Mesenchymal stem cell (in vitro differentiated cells and primary cell): ENCODE measurements around the gene ERC2.

Source experiments
- DNase-seq: peaks from one replicate; pipeline ENCODE4 v3.0.0-alpha.2; 2013
- H2AFZ ChIP-seq: one replicate; pipeline ENCODE4 v1.6.1; 2013; ENCODE audit warnings: low read depth, mild to moderate bottlenecking, control low read depth, inconsistent platforms, low read length, moderate library complexity
- H2AK5ac ChIP-seq: 2 replicates; pipeline ENCODE4 v1.6.1; 2013; ENCODE audit warnings: low read length, moderate library complexity, mild to moderate bottlenecking, inconsistent platforms; ENCODE audit not compliant: severe bottlenecking
- H2BK120ac ChIP-seq: one replicate; pipeline ENCODE4 v1.6.1; 2013; ENCODE audit warnings: low read depth, mild to moderate bottlenecking, inconsistent platforms, low read length, moderate library complexity
- H2BK12ac ChIP-seq, 2 experiments: one replicate each; pipeline ENCODE4 v1.6.1; 2013; ENCODE audit warnings: inconsistent platforms in 2 of 2, low read length in 2 of 2, mild to moderate bottlenecking in 2 of 2, moderate library complexity in 2 of 2, control low read depth in 1 of 2
- H2BK15ac ChIP-seq: one replicate; pipeline ENCODE4 v1.6.1; 2013; ENCODE audit warnings: mild to moderate bottlenecking, low read depth, inconsistent platforms; ENCODE audit not compliant: poor library complexity, severe bottlenecking
- H2BK5ac ChIP-seq: 2 replicates; pipeline ENCODE4 v1.6.1; 2013; ENCODE audit warnings: low read depth, mild to moderate bottlenecking, low read length, control low read depth, inconsistent platforms; ENCODE audit not compliant: poor library complexity, severe bottlenecking
- H3K14ac ChIP-seq, 2 experiments: one replicate each; pipeline ENCODE4 v1.6.1; 2013; ENCODE audit warnings: inconsistent platforms in 2 of 2, low read length in 2 of 2, control low read depth in 1 of 2, mild to moderate bottlenecking in 1 of 2, moderate library complexity in 1 of 2
- H3K18ac ChIP-seq, 2 experiments: one replicate each; pipeline ENCODE4 v1.6.1; 2013; ENCODE audit warnings: inconsistent platforms in 2 of 2, low read length in 2 of 2, control low read depth in 1 of 2, low read depth in 1 of 2, mild to moderate bottlenecking in 1 of 2
- H3K23ac ChIP-seq, 2 experiments: one replicate each; pipeline ENCODE4 v1.6.1; 2013; ENCODE audit warnings: inconsistent platforms in 2 of 2, low read length in 2 of 2, mild to moderate bottlenecking in 2 of 2, moderate library complexity in 2 of 2, control low read depth in 1 of 2
- H3K27ac ChIP-seq: 2 replicates; pipeline ENCODE4 v1.5.1; 2013; ENCODE audit warnings: mild to moderate bottlenecking, moderate library complexity, low read length, control low read depth, inconsistent platforms; ENCODE audit not compliant: poor library complexity, severe bottlenecking
- H3K27me3 ChIP-seq, 2 experiments: 2 replicates each; pipeline versions ENCODE4 v1.6.1 to v1.7.0; 2013; ENCODE audit warnings: low read length in 2 of 2, mild to moderate bottlenecking in 2 of 2, moderate library complexity in 2 of 2, control low read depth in 1 of 2, inconsistent platforms in 1 of 2; ENCODE audit not compliant: control insufficient read depth in 1 of 2, insufficient read depth in 1 of 2
- H3K36me3 ChIP-seq, 2 experiments: 2 replicates each; pipeline versions ENCODE4 v1.6.1 to v1.7.0; 2013; ENCODE audit warnings: low read length in 2 of 2, control low read depth in 1 of 2, inconsistent platforms in 1 of 2, low read depth in 1 of 2, mild to moderate bottlenecking in 1 of 2; ENCODE audit not compliant: insufficient read depth in 2 of 2, control insufficient read depth in 1 of 2
- H3K4ac ChIP-seq, 2 experiments: one replicate each; pipeline ENCODE4 v1.6.1; 2013; ENCODE audit warnings: inconsistent platforms in 2 of 2, low read length in 2 of 2, mild to moderate bottlenecking in 2 of 2, moderate library complexity in 2 of 2, control low read depth in 1 of 2, low read depth in 1 of 2
- H3K4me1 ChIP-seq: 2 replicates; pipeline ENCODE4 v1.6.1; 2013; ENCODE audit warnings: low read depth, low read length, control low read depth; ENCODE audit not compliant: control insufficient read depth, insufficient read depth
- H3K4me2 ChIP-seq: 2 replicates; pipeline ENCODE4 v1.6.1; 2013; ENCODE audit warnings: low read length, mild to moderate bottlenecking, inconsistent platforms; ENCODE audit not compliant: poor library complexity, severe bottlenecking
- H3K4me3 ChIP-seq, 2 experiments: 2 replicates each; pipeline versions ENCODE4 v1.5.1 to v1.7.0; 2013; ENCODE audit warnings: low read length in 2 of 2, mild to moderate bottlenecking in 2 of 2, control low read depth in 1 of 2, low read depth in 1 of 2; ENCODE audit not compliant: insufficient read depth in 1 of 2
- H3K79me1 ChIP-seq: replicated peaks from 2 replicates; pipeline ENCODE4 v1.6.1; 2013; ENCODE audit warnings: mild to moderate bottlenecking, control low read depth, low read length, inconsistent platforms; ENCODE audit not compliant: poor library complexity, severe bottlenecking
- H3K9ac ChIP-seq: 2 replicates; pipeline ENCODE4 v1.7.0; 2013; ENCODE audit warnings: mild to moderate bottlenecking, low read length, moderate library complexity
- H3K9me3 ChIP-seq: 2 replicates; pipeline ENCODE4 v1.7.0; 2013; ENCODE audit warnings: mild to moderate bottlenecking, low read length; ENCODE audit not compliant: control insufficient read depth
- H4K8ac ChIP-seq: one replicate; pipeline ENCODE4 v1.6.1; 2013; ENCODE audit warnings: inconsistent platforms, mild to moderate bottlenecking, low read length, moderate library complexity
- H4K91ac ChIP-seq: one replicate; pipeline ENCODE4 v1.6.1; 2013; ENCODE audit warnings: mild to moderate bottlenecking, low read length, inconsistent platforms
- WGBS: methylation state at CpG from one replicate; pipeline ENCODE4 v1.1.7; 2013; ENCODE audit warnings: mixed read lengths; 5-methylcytosine and 5-hydroxymethylcytosine counted together

Gene ERC2

GRCh38 chr3:55805169-55805568, 663.1 kb downstream of the ERC2 start:
- Histone ChIP-seq H3K27ac (no peak overlapping the region), H2AK5ac (no peak overlapping the region), H3K18ac (no peak overlapping the region), H3K4me1 (no peaks in the 10 kb centered on the region), H2BK12ac (peak overlapping the region in 1 of 2 experiments; percentile 45), H3K36me3 (no peaks in the 10 kb centered on the region), H3K9ac (no peak overlapping the region), H4K91ac (no peak overlapping the region), H3K4me2 (no peak overlapping the region), H2AFZ (no peak overlapping the region), H2BK15ac (no peak overlapping the region), H3K4ac (no peak overlapping the region), H3K14ac (no peak overlapping the region), H3K4me3 (no peak overlapping the region), H3K79me1 (no peaks in the 10 kb centered on the region), H3K27me3 (no peaks in the 10 kb centered on the region), H2BK5ac (no peak overlapping the region), H4K8ac (no peak overlapping the region), H2BK120ac (no peak overlapping the region), H3K9me3 (no peaks in the 10 kb centered on the region), H3K23ac (no peak overlapping the region)
- no peak for DNase-seq
- WGBS: 67% methylated on average over 2 of the region's 2 CpGs

GRCh38 chr3:55804170-55805095, 663.8 kb downstream of the ERC2 start:
- 61% methylated on average over 7 of the region's 7 CpGs for WGBS
- Histone ChIP-seq H3K4me2 (no peak overlapping the region), H3K27me3 (no peaks in the 10 kb centered on the region), H2BK15ac (no peak overlapping the region), H3K23ac (no peak overlapping the region), H3K9me3 (no peaks in the 10 kb centered on the region), H2BK5ac (no peak overlapping the region), H2AK5ac (no peak overlapping the region), H4K8ac (peak overlapping the region; percentile 72), H3K4me1 (no peaks in the 10 kb centered on the region), H3K14ac (no peak overlapping the region), H3K9ac (no peak overlapping the region), H2AFZ (no peak overlapping the region), H2BK120ac (no peak overlapping the region), H4K91ac (no peak overlapping the region), H3K4ac (peak overlapping the region in 1 of 2 experiments; percentile 97), H3K18ac (peak overlapping the region; percentile 17 to 81), H3K79me1 (no peaks in the 10 kb centered on the region), H3K27ac (no peak overlapping the region), H2BK12ac (peak overlapping the region; percentile 29 to 92), H3K36me3 (no peaks in the 10 kb centered on the region), H3K4me3 (no peak overlapping the region)
- peak; percentile 51 for DNase-seq

- H3K23ac ChIP-seq: no peak overlapping the region
Measured at GRCh38 chr3:55802816-55803215, 665.5 kb downstream of the ERC2 start.

GRCh38 chr3:55801676-55802075, 666.6 kb downstream of the ERC2 start:
- no peak overlapping the region for H3K4ac ChIP-seq
- H3K18ac ChIP-seq: peak overlapping the region in 1 of 2 experiments; percentile 0
- H2BK12ac ChIP-seq: no peak overlapping the region
- no peak overlapping the region for H2AK5ac ChIP-seq
- no peak overlapping the region for H3K27ac ChIP-seq
- WGBS: 94% methylated on average over 2 of the region's 2 CpGs
- no peaks in the 10 kb centered on the region for H3K36me3 ChIP-seq
- H3K9me3 ChIP-seq: no peaks in the 10 kb centered on the region
- no peak overlapping the region for H3K4me3 ChIP-seq
- H2AFZ ChIP-seq: no peak overlapping the region
- H3K9ac ChIP-seq: no peak overlapping the region
- no peak overlapping the region for H3K14ac ChIP-seq
- H3K4me2 ChIP-seq: no peak overlapping the region
- H3K27me3 ChIP-seq: no peaks in the 10 kb centered on the region
- no peak overlapping the region for H3K23ac ChIP-seq
- no peak for DNase-seq
- peak overlapping the region; percentile 58 for H2BK120ac ChIP-seq
- H3K79me1 ChIP-seq: no peaks in the 10 kb centered on the region
- no peaks in the 10 kb centered on the region for H3K4me1 ChIP-seq
- H4K8ac ChIP-seq: no peak overlapping the region
- H2BK5ac ChIP-seq: no peak overlapping the region
- H2BK15ac ChIP-seq: no peak overlapping the region
- H4K91ac ChIP-seq: no peak overlapping the region

More at GRCh38 chr3:55802816-55803215, 665.5 kb downstream of the ERC2 start:
- Histone ChIP-seq H4K8ac (no peak overlapping the region), H3K14ac (no peak overlapping the region), H3K36me3 (no peaks in the 10 kb centered on the region), H2BK15ac (no peak overlapping the region), H2BK120ac (no peak overlapping the region), H3K27ac (no peak overlapping the region), H4K91ac (no peak overlapping the region), H2AFZ (no peak overlapping the region), H3K4ac (no peak overlapping the region), H3K9ac (no peak overlapping the region), H3K4me3 (no peak overlapping the region), H2BK12ac (peak overlapping the region; percentile 42 to 67), H3K4me2 (no peak overlapping the region), H2AK5ac (no peak overlapping the region), H3K4me1 (no peaks in the 10 kb centered on the region), H3K9me3 (no peaks in the 10 kb centered on the region), H2BK5ac (no peak overlapping the region), H3K79me1 (no peaks in the 10 kb centered on the region), H3K27me3 (no peaks in the 10 kb centered on the region), H3K18ac (peak overlapping the region in 1 of 2 experiments; percentile 67)
- 95% methylated on average over 4 of the region's 4 CpGs for WGBS
- DNase-seq: no peak
